KOPT-K1 (cell line): Measurements from ENCODE around the gene MYO1D.

Source experiments
- H3K27ac ChIP-seq: fragments of 200-600 bp; sonication (generic); 2 replicates; pipeline ENCODE4 v1.5.1; 2016; ENCODE audit warnings: antibody characterized with exemption, mild to moderate bottlenecking, low read depth, low read length; ENCODE audit not compliant: poor library complexity, severe bottlenecking
- H3K36me3 ChIP-seq: fragments of 200-600 bp; sonication (generic); 2 replicates; pipeline ENCODE4 v1.5.1; 2017; ENCODE audit warnings: antibody characterized with exemption, mild to moderate bottlenecking, low read length, moderate library complexity; ENCODE audit not compliant: insufficient read depth
- H3K9me3 ChIP-seq: fragments of 200-600 bp; sonication (generic); 2 replicates; pipeline ENCODE4 v1.5.1; 2017; ENCODE audit warnings: antibody characterized with exemption, low read length, mild to moderate bottlenecking; ENCODE audit not compliant: insufficient read depth, poor library complexity, severe bottlenecking

MYO1D gene

DNA sequence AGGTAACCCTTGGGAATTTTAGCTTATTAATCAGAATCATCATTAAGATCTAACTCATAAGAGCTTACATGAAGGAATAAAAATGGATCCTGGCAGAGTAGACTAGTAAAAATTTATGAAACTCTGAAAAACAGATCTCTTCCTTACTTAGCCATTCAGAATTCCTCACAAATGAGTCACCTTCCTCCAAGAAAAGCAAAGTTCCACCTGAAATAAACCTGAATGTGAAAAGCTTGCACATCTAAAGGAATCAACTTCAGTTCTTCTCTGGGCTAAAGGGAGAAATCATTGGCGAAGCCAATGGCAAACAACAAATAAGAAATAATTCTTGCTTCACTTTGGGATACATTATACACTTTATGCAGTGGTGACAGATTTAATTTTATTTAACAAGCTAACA, 22.7 kb downstream of the MYO1D start:
- Histone ChIP-seq H3K9me3 (no peaks in the 10 kb centered on the region), H3K36me3 (no peaks in the 10 kb centered on the region), H3K27ac (no peak overlapping the region)

GRCh38 chr17:32852811-32853210, 24.1 kb downstream of the MYO1D start:
- H3K9me3 ChIP-seq: no peaks in the 10 kb centered on the region
- H3K36me3 ChIP-seq: no peaks in the 10 kb centered on the region
- H3K27ac ChIP-seq: no peak overlapping the region

DNA sequence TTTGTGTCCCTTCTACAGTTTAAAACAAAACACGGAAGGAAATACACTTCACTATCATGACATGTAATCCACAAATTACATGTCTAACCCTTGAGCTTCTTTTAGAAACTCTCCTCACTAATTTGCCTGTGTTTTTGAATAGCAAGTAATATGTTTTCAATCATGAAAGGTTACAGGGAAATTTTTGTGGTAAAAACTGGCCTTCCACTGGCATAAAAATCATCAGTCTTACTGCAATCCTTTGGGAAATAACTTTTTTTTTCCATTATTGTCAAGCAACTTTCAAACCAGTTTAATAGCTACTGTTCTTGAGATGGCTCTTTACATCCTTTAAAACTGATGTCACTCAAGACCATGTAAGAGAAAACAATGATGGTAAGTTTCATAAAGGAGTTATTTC, 27.0 kb downstream of the MYO1D start:
- Histone ChIP-seq H3K36me3 (no peaks in the 10 kb centered on the region), H3K9me3 (no peaks in the 10 kb centered on the region), H3K27ac (no peak overlapping the region)

GRCh38 chr17:32847977-32848376, 28.9 kb downstream of the MYO1D start:
- Histone ChIP-seq H3K9me3 (no peaks in the 10 kb centered on the region), H3K27ac (no peak overlapping the region), H3K36me3 (no peaks in the 10 kb centered on the region)

GRCh38 chr17:32846143-32846542, 30.8 kb downstream of the MYO1D start:
- Histone ChIP-seq H3K27ac (no peak overlapping the region), H3K9me3 (no peaks in the 10 kb centered on the region), H3K36me3 (no peaks in the 10 kb centered on the region)

GRCh38 chr17:32840241-32840640, 36.7 kb downstream of the MYO1D start:
- H3K9me3 ChIP-seq: no peaks in the 10 kb centered on the region
- no peaks in the 10 kb centered on the region for H3K36me3 ChIP-seq
- no peak overlapping the region for H3K27ac ChIP-seq

GRCh38 chr17:32836527-32836926, 40.4 kb downstream of the MYO1D start:
- Histone ChIP-seq H3K36me3 (no peaks in the 10 kb centered on the region), H3K27ac (no peak overlapping the region), H3K9me3 (no peaks in the 10 kb centered on the region)

- H3K36me3 ChIP-seq: no peaks in the 10 kb centered on the region
- H3K27ac ChIP-seq: no peak overlapping the region
- no peaks in the 10 kb centered on the region for H3K9me3 ChIP-seq
Observed at GRCh38 chr17:32835291-32835761, 41.6 kb downstream of the MYO1D start.

DNA sequence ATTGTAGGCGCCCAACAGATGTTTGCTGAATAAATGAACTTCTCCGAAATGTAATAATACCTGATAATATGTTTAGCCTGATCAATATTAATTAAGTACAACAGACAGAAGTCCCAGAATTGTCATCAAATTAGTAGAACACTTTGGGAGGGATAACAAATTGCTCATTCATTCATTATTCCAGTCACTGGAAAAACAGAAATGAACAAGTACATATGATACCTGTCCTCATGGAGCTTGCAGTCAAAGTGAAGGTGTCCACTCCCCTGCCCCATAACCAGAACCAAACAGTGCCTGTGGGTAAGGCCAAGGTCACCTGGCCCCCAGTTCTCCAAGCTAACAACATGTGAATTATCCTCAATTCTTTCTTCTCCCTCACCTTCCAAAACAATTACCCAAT, 42.8 kb downstream of the MYO1D start:
- H3K36me3 ChIP-seq: no peaks in the 10 kb centered on the region
- H3K27ac ChIP-seq: no peak overlapping the region
- H3K9me3 ChIP-seq: no peaks in the 10 kb centered on the region

- H3K36me3 ChIP-seq: no peaks in the 10 kb centered on the region
- H3K27ac ChIP-seq: no peak overlapping the region
- H3K9me3 ChIP-seq: no peaks in the 10 kb centered on the region
Observed at GRCh38 chr17:32833526-32833925, 43.4 kb downstream of the MYO1D start.

DNA sequence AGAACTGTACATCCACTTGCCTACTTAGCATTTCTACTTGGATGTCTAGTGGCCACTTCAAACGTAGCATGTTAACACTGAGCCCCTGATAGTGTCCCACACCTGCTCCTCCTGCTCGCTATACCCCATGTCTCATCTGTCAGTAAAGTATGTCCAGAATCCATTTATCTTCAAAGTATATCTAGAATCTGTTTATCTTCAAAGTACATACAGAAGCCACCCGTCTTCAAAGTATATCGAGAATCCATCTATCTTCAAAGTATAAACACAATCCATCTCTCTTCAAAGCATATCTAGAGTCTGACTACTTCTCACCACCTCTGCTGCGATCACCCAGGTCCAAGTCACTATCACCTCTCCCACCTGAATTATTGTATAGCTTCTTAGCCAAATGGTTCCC, 43.8 kb downstream of the MYO1D start:
- H3K36me3 ChIP-seq: no peaks in the 10 kb centered on the region
- H3K9me3 ChIP-seq: no peaks in the 10 kb centered on the region
- H3K27ac ChIP-seq: no peak overlapping the region

DNA sequence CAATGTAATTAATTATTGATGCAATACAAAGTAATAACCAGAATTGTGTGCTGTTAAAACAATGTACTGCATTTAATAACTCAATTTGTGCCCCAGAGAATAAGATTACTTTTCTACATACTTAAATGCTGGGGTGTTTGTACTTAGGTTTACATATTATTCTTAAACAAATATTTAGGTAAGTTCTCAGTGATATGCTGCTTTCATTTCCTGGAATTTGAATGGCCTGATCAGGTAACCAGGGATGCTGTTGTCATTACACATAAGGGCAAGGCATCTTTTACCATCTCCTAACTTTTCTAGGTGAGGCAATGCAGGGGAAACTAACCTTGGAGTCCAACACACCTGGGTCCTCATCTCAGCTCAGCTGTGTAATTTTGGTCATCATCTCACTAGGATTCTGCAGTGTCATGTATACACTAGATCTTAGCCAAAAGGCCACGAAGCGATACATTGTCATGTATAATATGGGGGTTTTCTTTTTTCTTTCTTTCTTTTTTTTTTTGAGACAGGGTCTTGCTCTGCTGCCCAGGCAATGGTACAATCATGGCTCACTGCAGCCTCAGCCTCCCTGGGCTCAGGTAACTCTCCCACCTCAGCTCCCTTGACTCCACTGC, 45.2 kb downstream of the MYO1D start:
- no peak overlapping the region for H3K27ac ChIP-seq
- H3K36me3 ChIP-seq: no peaks in the 10 kb centered on the region
- H3K9me3 ChIP-seq: no peaks in the 10 kb centered on the region

GRCh38 chr17:32831223-32831622, 45.7 kb downstream of the MYO1D start:
- no peaks in the 10 kb centered on the region for H3K9me3 ChIP-seq
- no peaks in the 10 kb centered on the region for H3K36me3 ChIP-seq
- no peak overlapping the region for H3K27ac ChIP-seq

GRCh38 chr17:32828822-32829221, 48.1 kb downstream of the MYO1D start:
- H3K9me3 ChIP-seq: no peaks in the 10 kb centered on the region
- H3K27ac ChIP-seq: no peak overlapping the region
- no peaks in the 10 kb centered on the region for H3K36me3 ChIP-seq

DNA sequence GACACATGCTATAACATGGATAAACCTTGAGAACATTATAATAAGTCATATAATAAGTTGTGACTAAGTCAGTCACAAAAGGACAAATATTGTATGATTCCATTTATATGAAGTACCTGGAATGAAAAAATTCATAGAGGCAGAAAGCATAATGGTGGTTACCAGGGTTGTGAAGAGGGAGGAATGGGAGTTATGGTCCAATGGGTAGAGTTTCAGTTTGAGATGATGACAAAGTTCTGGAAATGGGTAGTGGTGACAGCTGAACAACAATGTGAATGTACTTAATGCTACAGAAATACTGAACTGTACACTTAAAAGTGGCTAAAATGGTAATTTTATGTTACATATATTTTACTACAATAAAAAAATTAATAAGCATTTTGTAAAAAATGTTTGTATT, 49.7 kb downstream of the MYO1D start:
- no peaks in the 10 kb centered on the region for H3K9me3 ChIP-seq
- no peak overlapping the region for H3K27ac ChIP-seq
- no peaks in the 10 kb centered on the region for H3K36me3 ChIP-seq

DNA sequence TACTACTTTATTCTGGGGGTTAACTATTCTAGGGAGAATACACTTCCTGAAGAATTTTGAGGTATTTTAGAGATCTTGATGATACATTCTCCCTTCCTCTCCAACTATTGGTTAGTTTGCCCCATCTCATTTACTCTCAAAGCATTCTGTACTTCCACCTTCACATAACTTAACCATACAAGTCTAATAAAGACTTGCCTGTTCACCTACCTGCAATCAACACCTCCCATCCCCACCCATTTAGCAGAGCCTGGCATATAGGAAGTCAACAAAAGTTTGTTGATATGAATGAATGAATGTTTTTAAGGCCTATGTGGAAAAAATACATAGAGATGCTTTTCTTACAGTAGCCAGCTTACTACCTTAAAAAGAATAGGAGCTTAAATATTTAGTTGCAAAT, 50.8 kb downstream of the MYO1D start:
- Histone ChIP-seq H3K36me3 (no peaks in the 10 kb centered on the region), H3K27ac (no peak overlapping the region)

More for the DNA sequence above, 50.8 kb downstream of the MYO1D start:
- no peaks in the 10 kb centered on the region for H3K9me3 ChIP-seq
